BLaER1 (cell line): ENCODE measurements around the gene PIK3C2G.
"Not testable (repeated sequence)": the region's sequence is repeated elsewhere in the genome, so short reads cannot be mapped to it uniquely, and the experiment has no call there.

Experiments used
- H3K27ac ChIP-seq: shearing (Covaris generic); formaldehyde crosslinking; 2 replicates; pipeline ENCODE4 v1.8.1; 2022
- H3K27me3 ChIP-seq: shearing (Covaris generic); formaldehyde crosslinking; 2 replicates; pipeline ENCODE4 v1.8.1; 2022
- H3K36me3 ChIP-seq: shearing (Covaris generic); formaldehyde crosslinking; 2 replicates; pipeline ENCODE4 v1.8.1; 2022
- H3K4me1 ChIP-seq: shearing (Covaris generic); formaldehyde crosslinking; 2 replicates; pipeline ENCODE4 v1.8.1; 2022
- H3K4me2 ChIP-seq: shearing (Covaris generic); formaldehyde crosslinking; 2 replicates; pipeline ENCODE4 v1.8.1; 2022
- H3K4me3 ChIP-seq: shearing (Covaris generic); formaldehyde crosslinking; 2 replicates; pipeline ENCODE4 v1.8.1; 2022
- H3K9ac ChIP-seq: shearing (Covaris generic); formaldehyde crosslinking; 2 replicates; pipeline ENCODE4 v1.8.1; 2022
- H3K9me3 ChIP-seq: shearing (Covaris generic); formaldehyde crosslinking; 2 replicates; pipeline ENCODE4 v1.8.1; 2022
- H4K20me1 ChIP-seq: shearing (Covaris generic); formaldehyde crosslinking; 2 replicates; pipeline ENCODE4 v1.8.1; 2022
- Cebpa-rat ChIP-seq: shearing (Covaris generic); IDR thresholded peaks from 2 replicates; pipeline ENCODE4 v1.8.1; 2022

PIK3C2G gene

DNA sequence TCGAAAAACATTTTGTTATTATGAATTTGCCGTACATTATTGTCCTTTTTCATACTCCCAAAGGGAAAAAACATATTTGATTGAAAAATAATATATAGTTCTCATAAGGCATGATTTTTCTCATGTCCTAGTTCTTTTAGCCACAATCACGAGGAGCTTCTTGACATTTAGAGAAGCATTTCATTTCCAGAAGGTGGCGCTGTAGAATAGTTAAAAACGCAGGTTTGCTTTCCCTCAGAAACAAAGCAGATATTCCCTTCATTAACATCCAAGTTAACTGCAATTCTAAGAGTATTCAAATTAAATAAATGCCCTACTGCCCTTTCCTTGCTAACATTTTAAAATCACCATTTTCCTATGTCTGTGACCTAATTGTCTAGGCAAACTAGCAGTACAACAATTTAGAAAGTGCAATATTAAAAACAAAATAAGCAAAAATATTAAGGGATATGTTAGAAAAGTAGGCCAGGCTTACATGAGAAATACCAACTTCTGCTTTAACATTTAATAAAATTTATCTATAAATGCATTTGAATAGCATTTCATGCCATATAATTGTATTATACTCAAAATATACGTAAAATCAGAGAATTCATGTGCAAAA is 10.9 kb upstream of the PIK3C2G start:
- no peaks in the 10 kb centered on the region for H3K4me1 ChIP-seq
- H3K9ac ChIP-seq, result no peak overlapping the region
- H3K27me3 ChIP-seq, result no peaks in the 10 kb centered on the region
- H3K4me3 ChIP-seq, result no peak overlapping the region
- H4K20me1 ChIP-seq, result no peaks in the 10 kb centered on the region
- no peaks in the 10 kb centered on the region for H3K36me3 ChIP-seq
- H3K9me3 ChIP-seq, result no peaks in the 10 kb centered on the region
- no peak for TF ChIP-seq Cebpa-rat
- H3K27ac ChIP-seq, result no peak overlapping the region
- H3K4me2 ChIP-seq, result no peak overlapping the region

DNA sequence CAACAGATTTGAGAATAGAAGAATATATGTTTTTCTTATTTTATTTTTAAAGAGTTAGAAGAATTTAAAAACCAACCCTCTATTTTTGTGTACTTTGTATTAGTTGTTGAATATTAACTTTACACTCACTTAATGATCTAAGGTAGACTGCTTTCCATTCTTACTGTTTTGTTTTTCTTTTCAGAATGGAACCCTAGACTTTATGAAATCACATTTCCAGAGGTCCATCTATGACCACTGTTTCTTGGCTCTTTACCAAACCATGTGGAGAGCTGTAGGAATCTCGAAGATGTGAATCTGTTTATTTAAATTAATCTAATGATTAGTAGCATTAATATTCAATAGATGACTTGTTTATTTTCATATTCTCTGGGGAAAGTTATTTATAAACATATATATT is 7.2 kb upstream of the PIK3C2G start:
- H3K4me1 ChIP-seq, result no peaks in the 10 kb centered on the region
- H4K20me1 ChIP-seq, result no peaks in the 10 kb centered on the region
- no peak overlapping the region for H3K4me2 ChIP-seq

DNA sequence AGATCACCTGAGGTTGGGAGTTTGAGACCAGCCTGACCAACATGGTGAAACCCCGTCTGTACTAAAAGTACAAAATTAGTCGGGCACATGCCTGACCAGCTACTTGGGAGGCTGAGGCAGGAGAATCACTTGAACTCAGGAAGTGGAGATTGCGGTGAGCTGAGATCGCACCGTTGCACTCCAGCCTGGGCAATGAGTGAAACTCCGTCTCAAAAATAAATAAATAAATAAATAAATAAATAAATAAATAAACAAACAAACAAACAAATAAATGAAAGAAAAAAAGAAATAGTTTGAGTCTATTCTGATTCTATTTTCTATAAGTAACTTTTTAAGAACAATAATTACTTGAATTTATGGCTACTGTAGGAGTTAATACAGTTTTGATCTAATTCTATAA is 6.3 kb upstream of the PIK3C2G start:
- H4K20me1 ChIP-seq, H3K9ac ChIP-seq, H3K9me3 ChIP-seq, H3K4me1 ChIP-seq, H3K4me2 ChIP-seq, H3K36me3 ChIP-seq, H3K4me3 ChIP-seq, H3K27ac ChIP-seq, H3K27me3 ChIP-seq: not testable (repeated sequence)

More for the DNA sequence above, 7.2 kb upstream of the PIK3C2G start:
- no peak overlapping the region for H3K9ac ChIP-seq
- no peak overlapping the region for H3K27ac ChIP-seq
- no peaks in the 10 kb centered on the region for H3K9me3 ChIP-seq
- no peak for TF ChIP-seq Cebpa-rat
- H3K27me3 ChIP-seq, result no peaks in the 10 kb centered on the region
- no peak overlapping the region for H3K4me3 ChIP-seq
- no peaks in the 10 kb centered on the region for H3K36me3 ChIP-seq

DNA sequence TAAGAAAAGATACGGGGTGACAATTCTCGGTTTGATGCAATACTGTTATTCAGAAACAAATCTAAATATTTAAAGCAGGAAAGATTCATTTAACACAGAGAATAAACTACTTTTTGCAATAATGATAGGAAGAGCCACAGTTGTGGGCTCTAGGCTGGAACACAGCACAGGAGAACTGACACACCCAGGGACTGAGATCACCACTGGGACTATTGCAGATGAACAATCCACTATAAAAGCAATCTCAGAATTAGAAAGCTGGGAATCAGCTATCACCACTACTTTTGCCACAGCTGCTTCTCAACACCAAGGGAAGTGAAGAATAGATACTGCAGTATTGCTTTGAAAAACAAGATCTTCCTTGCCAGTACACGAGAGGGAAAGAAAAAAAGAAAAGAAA is 4.1 kb upstream of the PIK3C2G start:
- Histone ChIP-seq H3K4me1 (no peaks in the 10 kb centered on the region), H3K36me3 (no peaks in the 10 kb centered on the region), H3K4me2 (no peak overlapping the region), H3K9ac (no peak overlapping the region), H3K9me3 (no peaks in the 10 kb centered on the region), H3K27me3 (no peaks in the 10 kb centered on the region), H3K27ac (no peak overlapping the region), H4K20me1 (no peaks in the 10 kb centered on the region), H3K4me3 (no peak overlapping the region)
- TF ChIP-seq Cebpa-rat, result no peak

DNA sequence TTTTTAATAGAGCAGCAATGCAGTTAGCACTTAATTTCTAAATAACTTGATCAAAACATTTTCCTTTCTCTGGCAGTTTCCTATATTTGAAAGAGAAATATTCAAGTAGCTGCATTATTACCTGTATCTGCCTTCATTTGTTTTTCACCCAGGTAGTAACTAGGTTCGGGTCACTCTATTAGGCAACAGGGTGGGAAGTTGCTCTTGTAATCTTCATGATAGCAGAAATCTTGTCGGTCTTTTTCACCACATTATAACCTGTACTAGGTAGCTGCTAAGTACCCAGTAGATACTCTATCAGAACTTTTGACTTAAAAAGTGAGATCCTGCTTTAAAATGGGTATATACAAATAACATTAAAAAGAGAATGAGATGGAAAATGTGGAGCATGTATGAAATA is 2.4 kb upstream of the PIK3C2G start:
- Histone ChIP-seq H3K4me2 (no peak overlapping the region), H3K9ac (no peak overlapping the region), H3K4me1 (no peaks in the 10 kb centered on the region), H3K4me3 (no peak overlapping the region), H3K9me3 (no peaks in the 10 kb centered on the region), H3K27ac (no peak overlapping the region), H3K27me3 (no peaks in the 10 kb centered on the region), H4K20me1 (no peaks in the 10 kb centered on the region), H3K36me3 (no peaks in the 10 kb centered on the region)
- TF ChIP-seq Cebpa-rat, result no peak

DNA sequence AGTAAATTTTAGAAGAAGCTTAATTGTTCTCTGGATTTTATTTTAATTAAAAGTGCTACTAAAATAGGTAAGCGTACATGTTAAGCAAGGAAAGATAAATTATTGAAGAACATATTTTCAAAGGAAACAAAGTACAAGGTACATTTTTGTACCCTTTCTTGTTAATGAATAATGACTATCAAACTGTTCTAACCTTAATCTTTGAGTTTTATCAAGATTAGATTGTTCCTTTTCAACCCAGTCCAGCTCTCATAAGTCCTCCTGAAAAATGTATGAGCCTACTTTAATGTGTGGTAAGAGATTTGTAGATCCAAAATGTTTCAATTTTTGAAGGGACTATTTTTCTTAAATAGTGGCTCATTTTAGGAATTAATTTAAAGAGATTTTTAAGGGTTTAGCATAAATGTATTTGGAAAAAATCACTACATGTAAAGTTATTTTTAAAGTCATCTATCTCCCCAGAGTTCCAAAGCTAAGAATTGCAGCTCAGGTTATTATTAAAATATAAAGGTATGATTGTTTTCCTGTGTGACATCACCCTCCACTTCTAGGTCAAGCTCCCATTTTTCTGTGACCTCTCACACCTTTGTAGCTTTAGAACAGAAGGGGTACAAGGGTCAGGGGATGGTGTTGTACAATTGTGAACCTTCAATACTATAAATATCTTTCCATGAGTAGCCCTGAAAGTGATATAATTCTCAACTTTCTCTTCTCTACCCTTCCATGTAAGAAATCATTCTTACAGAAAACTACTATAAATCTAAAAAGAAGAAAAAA is 1.2 kb upstream of the PIK3C2G start:
- Histone ChIP-seq H3K27me3 (no peaks in the 10 kb centered on the region), H3K9ac (no peak overlapping the region), H3K36me3 (no peaks in the 10 kb centered on the region), H3K4me2 (no peak overlapping the region), H3K4me3 (no peak overlapping the region), H4K20me1 (no peaks in the 10 kb centered on the region), H3K9me3 (no peaks in the 10 kb centered on the region), H3K27ac (no peak overlapping the region), H3K4me1 (no peaks in the 10 kb centered on the region)
- TF ChIP-seq Cebpa-rat, result no peak

DNA sequence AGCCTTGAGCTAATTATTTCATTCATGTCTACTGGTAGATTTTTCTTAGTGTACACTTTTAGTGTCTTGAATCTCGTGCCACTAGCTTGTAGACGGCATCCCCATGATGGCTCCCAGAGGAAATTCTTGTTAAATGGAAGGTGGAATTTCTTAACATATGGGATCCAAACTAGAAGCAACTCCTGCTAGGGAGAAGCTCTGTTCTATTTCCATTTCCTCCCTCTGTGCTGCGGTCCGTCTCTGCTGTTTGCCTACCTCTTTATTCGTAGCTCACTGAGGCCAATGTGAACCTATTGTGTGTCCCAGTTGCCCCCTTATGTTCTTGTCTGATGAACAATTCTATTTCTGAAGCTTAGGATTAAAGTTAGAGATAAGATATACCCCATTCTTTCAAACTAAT is 588 bp downstream of the PIK3C2G start:
- H3K4me3 ChIP-seq, result no peak overlapping the region
- TF ChIP-seq Cebpa-rat, result no peak
- H4K20me1 ChIP-seq, result no peaks in the 10 kb centered on the region
- H3K27ac ChIP-seq, result no peak overlapping the region
- H3K27me3 ChIP-seq, result no peaks in the 10 kb centered on the region
- H3K36me3 ChIP-seq, result no peaks in the 10 kb centered on the region
- no peaks in the 10 kb centered on the region for H3K4me1 ChIP-seq
- H3K4me2 ChIP-seq, result no peak overlapping the region
- no peak overlapping the region for H3K9ac ChIP-seq
- no peaks in the 10 kb centered on the region for H3K9me3 ChIP-seq

DNA sequence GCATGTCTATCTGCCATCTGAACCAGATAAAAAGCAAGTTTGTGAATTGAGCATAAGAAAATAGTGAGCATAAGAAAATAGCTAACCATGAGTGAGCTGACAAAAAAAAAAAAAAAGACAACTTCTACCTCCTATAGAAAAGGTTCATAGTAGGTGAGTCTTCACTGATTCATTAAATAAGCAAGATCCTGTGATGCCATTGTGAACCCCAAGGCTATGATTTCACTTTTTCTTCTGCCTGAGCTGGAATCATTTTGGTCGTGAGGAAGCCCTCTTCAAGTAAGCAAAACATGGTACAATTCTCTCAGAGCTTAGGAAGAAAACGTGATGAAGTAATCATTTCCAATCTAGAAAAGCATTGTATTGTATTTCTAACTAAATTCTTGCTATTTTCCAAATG is 1.2 kb downstream of the PIK3C2G start:
- Histone ChIP-seq H3K36me3 (no peaks in the 10 kb centered on the region), H3K4me3 (no peak overlapping the region), H3K9ac (no peak overlapping the region), H4K20me1 (no peaks in the 10 kb centered on the region), H3K9me3 (no peaks in the 10 kb centered on the region), H3K4me1 (no peaks in the 10 kb centered on the region), H3K4me2 (no peak overlapping the region), H3K27ac (no peak overlapping the region), H3K27me3 (no peaks in the 10 kb centered on the region)
- no peak for TF ChIP-seq Cebpa-rat

DNA sequence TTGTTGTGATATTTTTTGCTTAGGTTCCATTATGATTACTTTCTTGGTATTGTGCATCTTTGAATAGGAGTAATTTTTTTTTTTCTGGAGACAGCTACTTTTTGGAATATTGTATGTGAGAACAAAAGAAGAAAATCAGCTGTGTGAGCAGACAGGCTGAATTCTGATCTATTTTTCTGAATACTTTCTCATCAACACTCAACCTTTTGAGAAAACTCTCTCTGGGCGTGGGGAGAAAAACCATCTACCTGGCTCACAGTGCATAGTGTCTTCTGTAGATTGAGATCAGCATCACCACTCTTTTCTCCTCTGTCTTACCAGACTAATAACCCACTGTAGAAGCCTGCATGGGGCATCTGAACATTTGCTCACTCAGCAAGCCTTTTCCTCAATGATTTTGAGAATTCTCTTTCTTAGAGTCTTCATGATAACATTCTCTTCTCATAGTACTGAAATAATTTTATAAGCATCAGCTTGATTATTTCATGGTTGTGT is 3.3 kb downstream of the PIK3C2G start:
- Histone ChIP-seq H4K20me1 (no peaks in the 10 kb centered on the region), H3K9ac (no peak overlapping the region), H3K4me1 (no peaks in the 10 kb centered on the region), H3K4me2 (no peak overlapping the region), H3K36me3 (no peaks in the 10 kb centered on the region), H3K27me3 (no peaks in the 10 kb centered on the region), H3K9me3 (no peaks in the 10 kb centered on the region), H3K4me3 (no peak overlapping the region), H3K27ac (no peak overlapping the region)
- no peak for TF ChIP-seq Cebpa-rat

DNA sequence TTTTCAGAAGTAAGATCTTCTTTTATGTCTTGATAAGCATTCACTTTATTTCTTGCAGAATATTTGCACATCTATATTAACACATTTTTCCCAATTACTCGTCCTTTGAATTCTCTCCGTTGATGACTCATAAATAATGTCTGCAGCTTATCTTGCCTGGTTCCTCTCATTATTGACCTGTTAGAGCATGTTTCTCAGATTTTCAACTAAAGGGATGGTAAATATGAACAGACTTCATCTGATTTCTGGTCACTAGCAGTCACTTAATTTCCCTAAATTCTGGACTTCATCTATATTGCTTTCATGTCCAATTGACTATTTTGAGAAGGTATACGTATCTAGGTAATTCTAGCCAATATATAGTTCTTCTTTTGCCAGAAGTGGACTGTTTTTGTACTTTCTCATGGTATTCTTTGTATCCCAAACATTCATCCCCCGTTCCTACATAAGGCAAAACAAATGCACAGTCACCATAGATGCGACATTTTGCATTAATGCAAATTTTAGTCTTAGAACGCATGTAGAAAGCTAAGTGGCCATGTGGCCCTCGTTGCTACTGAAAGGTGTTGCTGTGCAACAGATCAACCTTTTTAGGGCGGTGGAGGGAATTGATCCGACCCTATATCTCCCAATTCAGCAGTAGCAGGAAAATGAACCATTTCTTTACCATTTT is 6.2 kb downstream of the PIK3C2G start:
- H4K20me1 ChIP-seq, result no peaks in the 10 kb centered on the region
- H3K4me2 ChIP-seq, result no peak overlapping the region
- H3K4me1 ChIP-seq, result no peaks in the 10 kb centered on the region
- no peak for TF ChIP-seq Cebpa-rat
- H3K27me3 ChIP-seq, result no peaks in the 10 kb centered on the region
- no peak overlapping the region for H3K27ac ChIP-seq
- H3K9ac ChIP-seq, result no peak overlapping the region
- no peaks in the 10 kb centered on the region for H3K9me3 ChIP-seq
- H3K4me3 ChIP-seq, result no peak overlapping the region
- H3K36me3 ChIP-seq, result no peaks in the 10 kb centered on the region
